Measurements from ENCODE around the gene ANO9.
A peak's percentile ranks its signal among the peaks of the same experiment; 100 is the strongest.
"Not testable (repeated sequence)": the region's sequence is repeated elsewhere in the genome, so short reads cannot be mapped to it uniquely, and the experiment has no call there.

ANO9 gene

GRCh38 chr11:392102-392777 is 49.6 kb downstream of the ANO9 start:
- ATAC-seq (replicated peaks; ENCODE audit: extremely low read depth, poor library complexity, severe bottlenecking) = no peak
- no peaks in the 10 kb centered on the region for H3K9me3 Mint-ChIP-seq
- no peak overlapping the region for H3K27ac Mint-ChIP-seq (ENCODE audit: low read depth)
- H3K36me3 Mint-ChIP-seq (ENCODE audit: insufficient read depth) = peaks cover 3% of the 10 kb centered on the region
- no peak overlapping the region for H3K4me3 Mint-ChIP-seq
- no peak for DNase-seq (ENCODE audit: low spot score in 2 of 2)
- peaks cover 19% of the 10 kb centered on the region for H3K4me1 Mint-ChIP-seq
- no peaks in the 10 kb centered on the region for H3K27me3 Mint-ChIP-seq

GRCh38 chr11:391117-392017 is 50.4 kb downstream of the ANO9 start:
- Mint-ChIP-seq H3K27ac (ENCODE audit: low read depth) (no peak overlapping the region), H3K36me3 (ENCODE audit: insufficient read depth) (peaks cover 3% of the 10 kb centered on the region), H3K4me3 (no peak overlapping the region), H3K4me1 (peaks cover 24% of the 10 kb centered on the region), H3K27me3 (no peaks in the 10 kb centered on the region), H3K9me3 (peaks cover 5% of the 10 kb centered on the region)
- DNase-seq (ENCODE audit: low spot score in 2 of 2) (no peak), ATAC-seq (replicated peaks; ENCODE audit: extremely low read depth, poor library complexity, severe bottlenecking) (no peak)

GRCh38 chr11:390175-390574 is 51.6 kb downstream of the ANO9 start:
- no peak for ATAC-seq (replicated peaks; ENCODE audit: extremely low read depth, poor library complexity, severe bottlenecking)
- Mint-ChIP-seq H3K4me3 (no peak overlapping the region), H3K27me3 (no peaks in the 10 kb centered on the region), H3K9me3 (peaks cover 5% of the 10 kb centered on the region), H3K4me1 (peaks cover 24% of the 10 kb centered on the region), H3K36me3 (ENCODE audit: insufficient read depth) (peaks cover 3% of the 10 kb centered on the region), H3K27ac (ENCODE audit: low read depth) (no peak overlapping the region)
- no peak for DNase-seq (ENCODE audit: low spot score in 2 of 2)

- not testable (repeated sequence) for H3K27me3 Mint-ChIP-seq, H3K4me3 Mint-ChIP-seq
Measured at GRCh38 chr11:389369-389768, 52.4 kb downstream of the ANO9 start.

GRCh38 chr11:387193-387793 is 54.5 kb downstream of the ANO9 start:
- Mint-ChIP-seq H3K9me3 (peaks cover 5% of the 10 kb centered on the region), H3K27me3 (no peaks in the 10 kb centered on the region), H3K4me3 (peak overlapping the region; percentile 9), H3K36me3 (ENCODE audit: insufficient read depth) (peaks cover 4% of the 10 kb centered on the region), H3K27ac (ENCODE audit: low read depth) (peak overlapping the region; percentile 42), H3K4me1 (peaks cover 24% of the 10 kb centered on the region)
- peak; percentile 67 for ATAC-seq (replicated peaks; ENCODE audit: extremely low read depth, poor library complexity, severe bottlenecking)
- no peak for DNase-seq (ENCODE audit: low spot score in 2 of 2)

More at GRCh38 chr11:389369-389768, 52.4 kb downstream of the ANO9 start:
- H3K36me3 Mint-ChIP-seq (ENCODE audit: insufficient read depth); H3K9me3 Mint-ChIP-seq; DNase-seq (ENCODE audit: low spot score in 2 of 2); H3K27ac Mint-ChIP-seq (ENCODE audit: low read depth); ATAC-seq (replicated peaks; ENCODE audit: extremely low read depth, poor library complexity, severe bottlenecking): not testable (repeated sequence)
- peaks cover 24% of the 10 kb centered on the region for H3K4me1 Mint-ChIP-seq

- H3K9me3 Mint-ChIP-seq = peaks cover 5% of the 10 kb centered on the region
- no peak overlapping the region for H3K4me3 Mint-ChIP-seq
- H3K27me3 Mint-ChIP-seq = no peaks in the 10 kb centered on the region
- peaks cover 28% of the 10 kb centered on the region for H3K4me1 Mint-ChIP-seq
- ATAC-seq (replicated peaks; ENCODE audit: extremely low read depth, poor library complexity, severe bottlenecking) = no peak
- no peak overlapping the region for H3K27ac Mint-ChIP-seq (ENCODE audit: low read depth)
- H3K36me3 Mint-ChIP-seq (ENCODE audit: insufficient read depth) = peaks cover 5% of the 10 kb centered on the region
- DNase-seq (ENCODE audit: low spot score in 2 of 2) = no peak
Measured at GRCh38 chr11:386483-386882, 55.3 kb downstream of the ANO9 start.

GRCh38 chr11:385594-386351 is 56.0 kb downstream of the ANO9 start:
- Mint-ChIP-seq H3K27me3 (no peaks in the 10 kb centered on the region), H3K4me1 (peaks cover 28% of the 10 kb centered on the region), H3K4me3 (no peak overlapping the region), H3K9me3 (peaks cover 5% of the 10 kb centered on the region), H3K36me3 (ENCODE audit: insufficient read depth) (peaks cover 5% of the 10 kb centered on the region), H3K27ac (ENCODE audit: low read depth) (no peak overlapping the region)
- DNase-seq (ENCODE audit: low spot score in 2 of 2) = no peak
- no peak for ATAC-seq (replicated peaks; ENCODE audit: extremely low read depth, poor library complexity, severe bottlenecking)

GRCh38 chr11:384511-384910 is 57.3 kb downstream of the ANO9 start:
- peaks cover 5% of the 10 kb centered on the region for H3K36me3 Mint-ChIP-seq (ENCODE audit: insufficient read depth)
- ATAC-seq (replicated peaks; ENCODE audit: extremely low read depth, poor library complexity, severe bottlenecking) (no peak), DNase-seq (ENCODE audit: low spot score in 2 of 2) (no peak)
- H3K27ac Mint-ChIP-seq (ENCODE audit: low read depth) = no peak overlapping the region
- H3K4me1 Mint-ChIP-seq = peaks cover 28% of the 10 kb centered on the region
- H3K9me3 Mint-ChIP-seq = peaks cover 5% of the 10 kb centered on the region
- no peak overlapping the region for H3K4me3 Mint-ChIP-seq
- H3K27me3 Mint-ChIP-seq = no peaks in the 10 kb centered on the region

- ATAC-seq (replicated peaks; ENCODE audit: extremely low read depth, poor library complexity, severe bottlenecking) (no peak), DNase-seq (ENCODE audit: low spot score in 2 of 2) (no peak)
- Mint-ChIP-seq H3K4me1 (peaks cover 21% of the 10 kb centered on the region), H3K27ac (ENCODE audit: low read depth) (no peak overlapping the region), H3K27me3 (peaks cover 8% of the 10 kb centered on the region), H3K4me3 (no peak overlapping the region), H3K9me3 (peaks cover 5% of the 10 kb centered on the region), H3K36me3 (ENCODE audit: insufficient read depth) (peaks cover 3% of the 10 kb centered on the region)
Measured at GRCh38 chr11:383431-383830, 58.4 kb downstream of the ANO9 start.

GRCh38 chr11:382081-382629 is 59.7 kb downstream of the ANO9 start:
- Mint-ChIP-seq H3K4me3 (no peak overlapping the region), H3K36me3 (ENCODE audit: insufficient read depth) (peaks cover 3% of the 10 kb centered on the region), H3K27me3 (peaks cover 17% of the 10 kb centered on the region), H3K27ac (ENCODE audit: low read depth) (peak overlapping the region; percentile 68), H3K4me1 (peaks cover 8% of the 10 kb centered on the region), H3K9me3 (peaks cover 5% of the 10 kb centered on the region)
- ATAC-seq (replicated peaks; ENCODE audit: extremely low read depth, poor library complexity, severe bottlenecking) (no peak), DNase-seq (ENCODE audit: low spot score in 2 of 2) (no peak)

- Mint-ChIP-seq H3K4me3 (no peak overlapping the region), H3K27me3 (peaks cover 17% of the 10 kb centered on the region), H3K36me3 (ENCODE audit: insufficient read depth) (peaks cover 3% of the 10 kb centered on the region), H3K27ac (ENCODE audit: low read depth) (peak overlapping the region; percentile 68), H3K4me1 (peaks cover 4% of the 10 kb centered on the region), H3K9me3 (no peaks in the 10 kb centered on the region)
- DNase-seq (ENCODE audit: low spot score in 2 of 2) (no peak), ATAC-seq (replicated peaks; ENCODE audit: extremely low read depth, poor library complexity, severe bottlenecking) (no peak)
Measured at GRCh38 chr11:381501-382072, 60.2 kb downstream of the ANO9 start.

GRCh38 chr11:380996-381395 is 60.8 kb downstream of the ANO9 start:
- ATAC-seq (replicated peaks; ENCODE audit: extremely low read depth, poor library complexity, severe bottlenecking) = no peak
- Mint-ChIP-seq H3K27me3 (peaks cover 17% of the 10 kb centered on the region), H3K36me3 (ENCODE audit: insufficient read depth) (peaks cover 3% of the 10 kb centered on the region), H3K4me3 (no peak overlapping the region), H3K4me1 (peaks cover 4% of the 10 kb centered on the region), H3K27ac (ENCODE audit: low read depth) (no peak overlapping the region), H3K9me3 (no peaks in the 10 kb centered on the region)
- DNase-seq (ENCODE audit: low spot score in 2 of 2) = no peak
